Kidney capillary endothelial cell (primary cell): ENCODE measurements around the gene BRWD1.
A peak's percentile ranks its signal among the peaks of the same experiment; 100 is the strongest.

Experiments used
- DNase-seq: peaks from one replicate; pipeline ENCODE4 v3.0.0-alpha.2; 2018; ENCODE audit warnings: low spot score

Gene BRWD1

DNA sequence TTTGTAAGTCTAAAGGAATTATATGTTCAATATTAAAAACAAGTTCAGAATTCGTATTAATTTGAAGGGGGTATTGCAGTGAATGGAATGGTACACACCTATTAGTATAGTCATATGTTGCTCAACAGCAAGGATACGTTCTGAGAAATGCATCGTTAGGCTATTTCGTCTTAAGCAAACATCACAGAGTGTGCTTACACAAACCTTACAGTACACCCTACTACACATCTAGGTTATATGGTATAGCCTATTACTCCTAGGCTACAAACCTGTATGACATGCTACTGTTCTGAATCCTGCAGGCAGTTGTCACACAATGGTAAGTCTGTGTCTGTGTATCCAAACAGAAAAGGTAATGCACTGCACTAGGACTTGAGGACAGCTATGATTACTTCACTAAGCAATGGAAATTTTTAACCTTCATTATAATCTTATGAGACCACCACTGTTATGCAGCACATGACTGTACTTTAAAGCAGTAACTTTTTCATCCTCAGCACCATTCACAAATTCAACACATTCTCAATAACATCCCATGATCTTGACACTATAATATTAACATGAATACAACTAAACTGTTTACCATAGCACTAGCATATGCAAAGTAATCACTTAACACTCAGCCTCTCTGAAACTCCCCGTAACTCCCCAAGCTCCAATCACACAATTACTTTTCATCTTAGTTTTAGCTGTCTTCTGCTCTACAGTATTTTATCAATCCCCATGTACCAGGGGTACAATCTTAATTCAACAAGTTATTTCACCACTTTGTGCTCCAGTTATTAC is 115.8 kb downstream of the BRWD1 start:
- DNase-seq = no peak

DNA sequence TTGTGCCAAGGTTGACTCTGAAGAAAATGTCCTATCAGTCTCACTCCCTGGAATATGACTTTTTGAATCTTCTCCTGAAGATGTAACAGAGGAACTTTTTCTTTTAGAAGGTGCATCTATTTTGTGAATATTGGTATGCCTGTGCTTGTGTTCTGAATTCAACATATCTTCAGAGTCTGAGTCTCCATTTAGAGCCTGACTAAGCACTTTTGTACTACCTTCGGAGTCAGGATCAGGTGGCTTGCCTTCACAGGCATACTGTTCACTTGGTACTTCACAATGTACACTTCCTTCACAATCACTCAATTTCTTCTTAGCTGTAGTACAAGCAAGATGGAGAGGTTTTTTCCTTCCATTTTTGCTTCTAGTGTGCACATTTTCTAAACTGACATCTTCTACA is 116.6 kb downstream of the BRWD1 start:
- no peak for DNase-seq

GRCh38 chr21:39196310-39196709 is 117.1 kb downstream of the BRWD1 start:
- no peak for DNase-seq

DNA sequence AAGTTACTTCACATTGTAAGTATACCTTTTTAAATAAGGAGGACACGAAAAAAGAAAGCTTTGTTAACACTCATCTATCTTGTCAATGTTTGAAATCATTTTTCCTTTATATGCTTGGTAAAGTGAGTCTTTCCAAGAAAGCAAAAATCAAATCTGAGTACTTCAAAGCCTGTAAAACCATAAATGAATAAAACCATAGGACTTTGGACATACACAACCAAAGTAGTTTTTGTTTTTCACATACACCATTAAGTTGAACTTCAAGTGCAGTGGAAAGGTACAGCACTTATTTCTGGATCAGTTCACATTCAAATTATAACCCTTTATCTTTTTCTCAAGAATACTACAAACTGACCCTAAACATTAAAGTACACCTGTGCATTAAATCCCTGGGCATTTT is 120.1 kb downstream of the BRWD1 start:
- no peak for DNase-seq

GRCh38 chr21:39189857-39190604 is 123.4 kb downstream of the BRWD1 start:
- DNase-seq = no peak

DNA sequence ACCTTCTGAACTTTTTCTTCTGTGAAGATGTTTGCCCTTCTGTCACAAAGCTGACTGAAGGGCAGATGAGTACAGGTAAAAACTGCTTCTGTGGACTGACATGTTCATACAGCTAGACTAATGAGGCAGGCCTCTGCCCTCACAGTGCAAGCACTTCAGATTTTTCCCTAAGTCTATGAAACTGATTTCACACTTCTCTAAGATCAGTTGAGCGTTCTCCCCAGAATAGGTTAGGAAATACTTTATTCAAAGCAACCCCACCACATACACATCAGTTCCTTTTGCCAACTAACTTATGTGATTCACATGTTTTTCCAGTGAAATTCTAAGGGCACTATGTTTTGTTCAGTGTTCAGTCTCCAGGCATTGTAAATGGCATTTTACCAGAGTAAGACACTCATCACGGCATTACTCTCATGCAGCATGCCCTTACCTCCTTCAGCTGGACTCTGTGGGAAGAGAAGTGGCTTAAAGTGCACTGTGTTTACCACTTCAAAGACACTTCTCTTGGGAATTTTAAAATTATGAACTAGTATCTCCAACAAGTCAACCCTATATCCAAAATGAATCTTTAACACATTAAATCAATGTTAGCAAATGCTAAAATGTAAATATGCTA is 124.8 kb downstream of the BRWD1 start:
- no peak for DNase-seq

- DNase-seq = no peak
Observed at GRCh38 chr21:39187141-39187540, 126.3 kb downstream of the BRWD1 start.

DNA sequence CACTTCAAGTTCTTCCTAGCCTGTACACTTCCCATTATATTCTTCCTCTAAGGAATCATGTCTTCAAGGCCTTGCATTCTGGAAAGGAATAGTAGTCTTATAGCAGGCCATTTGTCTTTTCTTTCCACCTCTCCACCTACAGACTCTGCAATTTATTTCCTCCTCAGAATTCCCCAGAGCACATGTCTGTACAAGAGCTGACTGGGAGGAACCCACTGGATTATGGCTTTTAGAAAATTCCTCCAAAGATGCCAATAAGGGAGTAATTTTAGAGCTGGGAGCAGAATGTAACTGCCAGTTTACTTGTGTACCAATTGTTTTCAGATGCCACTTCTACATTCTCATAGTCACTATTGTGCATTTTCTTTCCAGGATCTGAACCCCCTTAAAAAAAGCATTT is 126.8 kb downstream of the BRWD1 start:
- DNase-seq = no peak

- no peak for DNase-seq
Observed at GRCh38 chr21:39185157-39185556, 128.3 kb downstream of the BRWD1 start.

- DNase-seq = no peak
Observed at GRCh38 chr21:39184050-39184980, 129.1 kb downstream of the BRWD1 start.

DNA sequence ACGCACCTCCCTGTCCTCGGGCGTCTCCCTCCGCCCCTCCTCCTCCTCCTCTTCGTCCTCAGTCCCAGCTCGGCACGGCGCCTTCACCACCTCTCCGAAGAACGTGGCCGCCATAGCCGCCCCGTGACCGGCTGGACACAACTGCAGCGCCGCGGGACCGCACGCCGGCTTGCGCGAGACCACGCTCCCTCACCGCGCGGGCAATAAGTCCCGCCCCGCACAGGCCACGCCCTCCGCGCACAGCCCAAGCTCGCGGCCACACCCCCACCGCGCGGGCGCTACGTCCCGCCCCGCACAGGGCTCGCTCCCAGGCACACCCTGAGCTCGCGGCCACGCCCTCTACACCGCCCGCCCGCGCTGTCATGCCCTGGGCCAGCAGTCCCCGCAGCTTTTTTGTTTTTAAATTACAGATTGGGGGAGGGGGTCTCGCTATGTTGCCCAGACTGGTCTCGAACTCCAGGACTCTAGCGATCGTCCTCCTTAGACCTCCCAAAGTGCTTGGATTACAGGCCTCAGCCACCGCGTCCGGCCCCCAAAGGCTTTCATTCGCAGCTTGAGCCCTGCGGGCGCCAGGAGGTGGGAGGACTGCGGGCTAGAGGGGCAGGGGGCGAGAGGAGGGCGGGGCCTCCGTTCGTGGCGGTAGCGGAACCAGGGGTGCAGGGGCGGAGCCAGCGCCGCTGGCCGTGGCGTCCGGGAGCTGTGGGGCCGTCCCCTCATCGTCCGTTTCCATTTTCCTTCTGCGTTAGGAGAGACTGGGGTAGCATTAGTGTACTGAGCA is 130.0 kb downstream of the BRWD1 start, which contains the start of gene PSMG1:
Gene PSMG1, minus strand, starts transcription at position 180 of the 778 bp plus-strand sequence. Its CDS starts 66 bp downstream, at position 114.
- DNase-seq = peak; percentile 93

DNA sequence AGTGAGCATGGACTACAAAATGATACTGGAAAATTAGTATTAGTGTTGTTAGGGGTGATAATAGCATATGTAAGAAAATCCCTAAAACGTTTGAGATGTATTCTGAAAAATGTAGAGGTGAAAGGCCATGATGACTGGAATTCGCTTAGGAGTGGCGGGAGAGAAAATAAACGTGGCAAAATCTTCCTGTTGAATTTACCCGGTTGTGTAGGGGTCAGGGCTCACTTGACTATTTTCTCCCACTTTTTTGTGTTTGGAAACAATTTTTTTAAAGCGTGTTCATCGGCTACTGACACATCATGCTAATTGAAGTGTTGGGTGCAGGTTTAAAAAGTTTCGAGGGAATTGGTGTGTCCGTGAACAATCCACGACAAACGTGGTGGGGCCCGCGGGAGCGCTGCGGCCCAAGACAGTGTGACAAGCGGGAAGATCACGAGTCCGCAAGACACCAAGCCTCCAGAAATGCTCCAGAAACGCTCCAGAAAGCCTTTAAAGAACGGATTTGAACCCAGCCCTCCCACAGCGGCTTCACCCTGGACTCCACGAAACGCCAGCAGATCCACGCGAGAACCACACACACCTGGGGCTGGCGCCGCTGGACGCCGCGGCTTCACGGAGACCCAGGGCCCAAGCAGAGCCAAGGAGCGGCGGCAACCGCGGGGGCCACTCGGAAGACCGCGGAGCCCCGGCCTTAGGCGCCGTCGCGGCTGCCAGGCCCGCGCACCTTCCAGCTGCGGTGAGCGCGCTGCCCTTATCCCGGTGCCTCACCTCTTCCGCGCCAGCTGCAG is 130.8 kb downstream of the BRWD1 start:
- no peak for DNase-seq

- no peak for DNase-seq
Observed at GRCh38 chr21:39182016-39182415, 131.4 kb downstream of the BRWD1 start.

DNA sequence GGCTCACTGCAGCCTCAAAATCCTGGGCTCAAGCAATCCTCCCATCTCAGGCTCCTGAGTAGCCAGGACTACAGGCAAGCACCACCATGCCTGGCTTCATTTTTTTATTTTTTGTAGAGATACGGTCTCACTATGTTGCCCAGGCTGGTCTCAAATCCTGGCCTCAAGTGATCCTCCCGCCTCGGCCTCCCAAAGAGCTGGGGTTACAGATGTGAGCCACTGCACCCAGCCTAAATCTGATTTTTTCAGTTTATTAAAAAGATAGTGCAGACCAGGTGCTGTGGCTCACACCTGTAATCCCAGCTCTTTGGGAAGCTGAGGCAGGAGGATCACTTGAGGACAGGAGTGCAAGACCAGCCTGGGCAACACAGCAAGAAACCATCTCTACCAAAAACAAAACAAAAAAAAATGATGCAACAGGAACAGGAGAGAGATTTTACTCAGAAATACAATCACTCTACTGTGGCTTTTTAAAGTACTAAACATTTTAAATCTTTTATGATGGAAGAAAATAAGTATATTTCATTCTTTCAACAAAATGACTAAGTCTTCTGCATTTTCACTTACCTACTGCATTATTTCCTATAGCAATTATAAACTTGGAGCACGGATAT is 132.1 kb downstream of the BRWD1 start:
- no peak for DNase-seq

- DNase-seq = no peak
Observed at GRCh38 chr21:39180429-39181019, 132.9 kb downstream of the BRWD1 start.

DNA sequence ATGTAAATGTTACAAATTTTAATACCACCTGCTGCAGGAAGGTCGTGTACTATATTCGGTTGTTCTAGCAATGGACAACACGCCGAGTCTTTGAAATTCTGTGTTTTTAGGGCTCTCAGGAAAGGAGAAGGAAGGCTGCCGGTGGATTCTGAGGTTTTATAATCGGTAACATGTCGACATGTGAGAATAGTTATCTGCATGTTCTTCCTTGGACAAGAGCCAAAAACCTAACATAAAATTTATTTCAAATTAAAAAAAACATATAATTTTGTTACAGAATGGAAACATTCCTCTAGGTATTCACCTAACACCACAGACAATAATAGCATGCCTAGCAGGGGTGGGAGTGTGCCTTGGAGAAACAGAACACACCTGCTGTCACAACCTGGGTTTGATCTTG is 135.0 kb downstream of the BRWD1 start:
- no peak for DNase-seq

- no peak for DNase-seq
Observed at GRCh38 chr21:39176271-39176709, 137.1 kb downstream of the BRWD1 start.

GRCh38 chr21:39175665-39176064 is 137.8 kb downstream of the BRWD1 start:
- no peak for DNase-seq

GRCh38 chr21:39175154-39175553 is 138.3 kb downstream of the BRWD1 start:
- peak; percentile 47 for DNase-seq
